GM21786 (cell line): ENCODE data around the gene C1orf198.
"Not testable (repeated sequence)": the region's sequence is repeated elsewhere in the genome, so short reads cannot be mapped to it uniquely, and the experiment has no call there.

Source experiments
- ATAC-seq: cut with Tn5 transposase; IDR thresholded peaks from one replicate; pipeline ENCODE4 v1.9.1; 2021; ENCODE audit not compliant: unreplicated experiment

Gene C1orf198

DNA sequence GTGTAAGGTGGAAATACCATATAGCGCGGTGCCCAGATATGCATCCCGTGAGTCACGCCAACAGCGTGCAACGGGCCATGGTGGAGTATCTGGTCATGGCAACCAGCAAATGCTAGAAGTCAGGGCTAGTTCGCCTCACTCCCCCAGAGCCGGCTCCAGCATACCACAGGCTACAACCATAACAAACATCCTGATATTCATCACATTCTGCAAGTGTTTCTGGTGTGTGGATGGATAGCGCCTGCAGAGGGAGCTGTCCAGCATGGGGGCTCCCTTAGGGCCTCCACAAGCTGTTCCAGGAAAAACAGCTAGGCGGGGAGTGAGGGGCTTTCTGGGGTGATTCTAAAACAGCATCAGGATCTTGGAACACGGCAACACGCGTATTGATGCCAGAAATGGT lies 6.8 kb downstream of the C1orf198 start:
- ATAC-seq: no peak

DNA sequence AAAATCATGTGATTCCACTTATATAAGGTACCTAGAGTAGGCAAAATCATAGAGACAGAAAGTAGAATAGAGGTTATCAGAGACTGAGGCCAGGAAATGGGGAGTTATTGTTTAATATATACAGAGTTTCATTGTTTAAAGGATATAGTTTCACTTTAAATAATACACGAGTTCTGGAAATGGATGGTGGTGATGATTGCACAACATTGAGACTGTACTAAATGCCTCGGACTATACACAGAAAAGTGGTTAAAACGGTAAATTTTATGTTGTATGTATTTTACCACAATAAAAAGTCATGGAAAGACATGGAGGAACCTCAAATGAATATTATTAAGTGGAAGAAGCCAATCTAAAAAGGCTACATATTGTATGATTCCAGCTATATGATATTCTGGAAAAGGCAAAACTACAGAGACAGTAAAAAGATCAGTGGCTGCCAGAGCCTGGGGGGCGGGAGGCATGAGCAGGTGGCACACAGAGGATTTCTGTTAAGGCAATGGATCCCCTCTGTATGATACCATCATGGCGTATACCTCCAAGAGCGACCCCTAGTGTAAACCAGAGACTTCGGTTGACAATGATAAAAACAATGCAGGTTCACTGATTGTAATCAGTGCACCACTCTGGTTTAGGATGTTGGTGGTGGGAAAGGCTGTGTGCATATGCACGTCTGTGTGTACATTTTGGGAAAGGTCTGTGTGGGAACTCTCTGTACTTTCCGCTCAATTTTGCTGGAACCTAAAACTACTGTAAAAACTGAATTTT lies 7.5 kb downstream of the C1orf198 start:
- no peak for ATAC-seq

DNA sequence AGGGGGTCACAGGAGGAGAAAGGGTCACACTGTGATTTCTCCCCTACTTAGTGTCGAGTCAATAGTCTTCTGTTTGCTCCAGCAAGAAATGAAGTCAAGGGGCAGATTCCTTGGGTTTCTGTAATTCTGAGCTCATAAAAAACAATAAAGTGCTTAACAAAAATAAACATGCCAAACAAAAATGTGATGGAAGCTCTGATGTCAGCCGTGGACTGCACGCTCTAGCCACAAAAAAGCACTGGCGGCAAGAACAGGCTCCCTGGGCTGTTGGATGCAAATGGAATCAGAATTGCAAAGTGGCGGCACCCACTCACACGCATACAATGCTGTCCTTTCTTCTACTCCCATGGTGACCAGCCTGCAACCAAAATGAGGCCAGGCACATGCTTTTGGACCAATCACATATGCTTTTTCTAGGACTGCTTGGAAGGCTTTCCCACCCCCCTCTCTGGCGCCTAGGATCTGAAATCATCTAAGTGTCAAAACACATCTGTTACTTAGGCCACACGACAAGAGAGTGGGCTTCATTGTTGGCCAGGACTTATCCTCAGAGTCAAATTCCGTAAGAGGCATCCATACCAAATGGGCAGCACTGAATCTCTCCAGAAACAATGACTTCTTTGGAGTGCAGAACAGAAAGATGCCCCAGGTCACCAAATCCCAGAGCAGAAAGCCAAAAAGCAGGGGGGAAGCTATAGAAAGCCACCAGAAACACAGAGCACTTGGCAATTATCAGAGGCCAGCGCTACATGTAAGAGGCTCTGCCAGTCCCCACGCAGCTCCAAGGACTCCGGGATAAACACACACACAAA lies 9.2 kb downstream of the C1orf198 start:
- no peak for ATAC-seq

DNA sequence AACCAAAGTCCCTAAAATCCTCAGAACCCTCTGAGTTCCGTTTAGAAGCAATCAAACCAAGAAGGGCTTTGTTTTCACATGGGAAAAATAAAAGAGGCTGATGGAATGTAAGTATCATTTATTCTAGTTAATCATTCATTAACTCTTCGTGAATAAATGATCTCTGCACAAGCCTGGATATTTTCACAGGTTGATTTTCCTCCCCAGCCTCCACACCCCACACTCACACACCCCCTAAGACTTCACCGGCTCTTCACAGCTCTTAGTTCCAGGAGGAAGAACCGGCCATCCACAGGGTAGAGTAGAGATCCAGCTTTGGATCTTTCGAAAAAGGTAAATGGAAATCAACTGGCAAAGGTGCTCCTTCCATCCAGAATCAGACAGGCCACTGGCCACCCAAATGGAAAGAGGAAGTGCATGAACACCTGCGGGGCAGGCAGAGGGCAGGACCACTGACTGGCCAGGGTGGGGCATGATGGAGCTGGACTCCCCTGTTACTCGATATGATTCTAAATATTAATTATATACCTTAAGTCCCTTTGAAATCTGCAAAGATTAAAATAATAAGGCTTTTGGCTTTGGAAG lies 10.0 kb downstream of the C1orf198 start:
- ATAC-seq: no peak

DNA sequence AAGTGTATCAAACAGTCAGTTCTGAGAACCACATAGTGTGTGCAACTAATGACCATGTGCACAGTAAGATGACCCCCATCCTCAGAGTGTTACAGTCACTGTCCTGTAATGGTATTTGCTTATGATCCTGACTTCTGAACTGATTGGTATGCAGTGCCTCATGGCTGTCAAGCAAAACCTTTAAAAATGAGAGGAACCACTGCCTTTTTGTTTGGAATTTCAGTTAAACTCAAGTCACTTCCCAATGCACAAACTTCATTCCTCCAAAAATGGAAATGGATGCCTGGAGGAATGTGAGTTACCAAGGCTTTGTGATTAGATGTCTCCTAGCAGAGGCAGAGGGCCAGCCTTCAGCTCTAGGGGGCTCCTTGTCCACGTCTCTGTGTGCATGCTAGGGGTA lies 10.5 kb downstream of the C1orf198 start:
- no peak for ATAC-seq

DNA sequence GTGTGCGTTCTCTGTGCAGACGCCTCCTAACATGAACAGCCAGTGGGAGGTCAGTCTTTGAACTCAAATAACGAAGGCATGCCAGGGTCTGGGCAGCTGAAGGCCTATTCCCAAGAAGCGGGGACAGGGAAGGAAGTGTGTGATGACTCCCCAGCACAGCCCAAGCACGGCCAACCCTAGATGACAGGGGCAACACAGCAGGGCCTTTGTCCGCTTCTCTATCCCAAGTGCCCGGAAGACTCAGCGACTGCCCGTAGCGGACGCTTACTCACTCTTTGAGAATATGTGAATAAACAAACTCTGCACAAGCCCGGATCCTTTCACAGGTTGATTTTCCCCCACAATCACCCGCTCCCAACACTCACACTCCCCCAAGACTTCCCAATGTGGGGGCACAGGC lies 11.2 kb downstream of the C1orf198 start:
- ATAC-seq: no peak

DNA sequence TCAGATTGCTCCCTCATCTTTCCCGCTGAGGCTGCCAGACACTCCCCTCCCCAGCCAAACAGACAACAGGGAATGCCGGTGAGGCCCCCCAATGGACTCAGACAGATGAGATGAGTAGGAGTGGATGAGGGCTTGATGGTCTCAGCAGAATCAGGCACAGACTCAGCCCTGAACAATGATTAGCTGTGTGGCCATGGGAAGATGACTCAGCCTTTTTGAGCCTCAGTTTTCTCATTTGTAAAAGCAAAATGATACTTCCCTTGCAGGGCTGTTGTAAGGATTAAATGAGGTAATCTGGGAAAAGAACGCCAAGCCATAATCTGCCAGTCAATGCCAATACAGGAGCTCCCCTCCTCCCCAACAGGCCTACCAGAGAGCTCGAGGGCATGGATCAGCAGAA lies 12.4 kb downstream of the C1orf198 start:
- no peak for ATAC-seq

DNA sequence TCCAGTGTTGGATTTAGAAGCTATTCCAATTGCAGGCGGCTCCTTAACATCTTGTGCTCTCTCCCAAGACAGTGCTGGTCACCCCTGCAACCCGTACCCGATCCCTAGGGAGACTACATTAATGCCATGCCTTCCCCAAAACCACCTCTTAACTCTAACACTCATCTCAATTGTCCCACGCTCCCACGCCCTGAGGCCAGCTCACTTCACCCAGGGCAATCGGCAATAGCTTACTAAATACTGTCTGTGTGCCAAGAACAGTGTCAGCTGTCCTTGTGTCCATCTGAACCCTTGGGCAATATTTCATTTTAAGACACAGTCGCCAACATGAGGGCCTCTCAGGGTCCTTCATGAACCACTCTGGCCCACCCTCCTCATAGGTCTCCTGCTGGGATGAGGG lies 13.9 kb downstream of the C1orf198 start:
- ATAC-seq: no peak

DNA sequence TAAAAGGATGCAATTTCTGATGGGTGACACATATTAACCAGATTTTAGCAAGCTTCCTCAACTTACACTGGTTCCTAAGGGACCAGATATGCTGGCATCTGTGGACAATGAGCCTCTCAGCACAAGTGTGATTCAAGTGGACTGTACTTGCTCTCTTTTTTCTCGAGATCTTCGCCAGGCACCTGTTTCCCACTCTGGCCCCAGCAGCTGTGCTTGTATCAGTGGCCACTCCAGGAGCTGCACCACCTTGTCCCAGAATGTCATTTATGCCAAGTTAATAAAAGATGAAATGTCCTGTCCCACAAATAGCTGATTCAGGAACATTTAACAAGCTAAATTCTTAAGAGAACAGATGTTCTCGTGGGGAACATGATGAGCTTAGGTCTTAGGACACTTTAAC lies 14.6 kb downstream of the C1orf198 start:
- ATAC-seq: no peak

DNA sequence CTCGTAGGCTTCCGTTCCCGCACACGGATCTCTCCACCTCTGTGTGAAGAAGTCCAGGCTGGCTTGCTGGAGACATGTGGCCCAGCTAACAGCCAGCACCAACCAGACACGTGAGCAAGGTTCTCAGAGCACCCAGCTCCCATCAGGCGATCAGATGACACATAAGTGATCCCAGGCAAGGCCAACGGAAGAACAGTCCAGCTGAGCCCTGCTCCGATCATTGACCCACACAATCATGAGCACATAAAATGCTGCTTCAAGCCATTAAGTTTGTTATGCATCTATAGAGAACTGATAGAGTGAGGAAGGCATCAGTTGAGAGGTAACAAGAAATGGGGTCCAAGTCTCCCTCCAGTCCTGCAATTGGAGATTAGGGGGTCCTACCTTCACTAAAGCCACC lies 15.4 kb downstream of the C1orf198 start:
- no peak for ATAC-seq

DNA sequence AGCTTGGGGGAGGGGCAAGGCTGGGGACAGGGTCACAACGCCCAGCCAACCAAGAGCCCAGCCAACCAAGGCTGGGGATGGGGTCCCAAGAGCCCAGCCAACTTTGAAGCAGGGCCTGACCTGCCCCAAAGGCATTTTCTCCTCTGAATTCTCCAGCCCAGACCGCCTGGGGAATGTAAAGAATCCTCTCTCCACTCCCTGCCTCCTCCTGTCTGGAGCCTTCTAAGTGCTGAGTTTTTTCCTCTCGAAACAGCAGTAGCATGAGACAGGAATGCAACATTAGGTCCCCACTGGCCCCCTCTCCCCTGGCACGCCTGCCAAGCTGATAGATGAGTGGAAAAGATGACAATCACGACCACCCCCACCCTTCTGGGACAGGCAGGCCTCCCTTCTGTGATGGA lies 17.0 kb downstream of the C1orf198 start:
- no peak for ATAC-seq

DNA sequence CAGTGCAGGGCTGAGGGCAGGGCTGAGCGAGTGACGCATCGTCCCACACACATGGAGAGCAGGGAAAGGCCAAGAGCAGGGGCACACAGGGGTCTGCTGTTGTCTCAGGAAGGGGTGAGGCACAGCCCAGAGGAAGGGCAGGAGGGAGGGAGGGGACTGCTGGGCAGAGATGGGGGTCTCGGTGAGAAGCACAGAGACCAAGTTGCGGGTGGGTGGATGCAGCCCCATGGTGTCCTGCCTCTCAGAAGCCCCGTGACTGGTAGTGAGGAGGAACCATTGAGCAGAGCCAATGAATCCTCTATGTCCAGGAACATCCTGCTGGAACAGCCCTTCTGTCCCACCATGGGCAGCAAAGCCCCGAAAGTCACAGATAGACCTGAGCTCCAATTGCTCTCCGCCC lies 17.8 kb downstream of the C1orf198 start:
- no peak for ATAC-seq

DNA sequence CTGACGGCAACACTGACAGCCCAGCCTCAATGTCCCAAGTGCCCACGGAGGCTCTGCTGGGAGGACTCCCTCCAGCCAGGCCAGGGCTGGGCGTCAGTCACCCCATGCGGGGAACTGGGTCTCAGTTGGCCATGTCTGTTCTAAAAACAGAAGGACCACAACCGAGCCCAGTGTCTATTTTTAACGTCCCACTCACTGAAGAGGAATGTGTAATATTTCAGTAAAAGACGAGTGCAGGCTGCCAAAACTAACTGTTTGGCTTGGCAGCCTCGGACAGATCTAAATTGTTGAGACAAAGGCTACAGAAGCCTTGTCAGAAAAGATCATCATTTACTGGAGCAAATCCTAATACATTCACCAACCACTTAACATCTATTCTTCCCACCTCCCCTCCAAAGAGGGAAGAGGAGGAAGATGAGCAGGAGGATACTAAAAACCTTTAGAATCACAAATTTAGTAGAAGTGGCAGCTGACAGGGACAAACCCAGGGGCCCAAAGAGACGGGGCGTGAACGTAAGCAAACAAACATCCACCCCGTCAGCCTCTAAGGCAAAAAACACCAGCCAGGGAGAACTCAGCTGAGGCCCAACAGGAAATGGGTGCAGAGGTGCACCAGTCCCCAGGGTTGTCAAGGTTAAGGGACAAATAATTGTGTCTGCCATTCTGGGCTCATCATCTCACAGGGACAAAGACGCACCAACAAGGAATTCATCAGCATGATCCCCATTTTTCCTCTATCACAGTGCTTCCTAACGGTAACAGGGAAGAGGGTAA lies 18.7 kb downstream of the C1orf198 start:
- ATAC-seq: no peak

DNA sequence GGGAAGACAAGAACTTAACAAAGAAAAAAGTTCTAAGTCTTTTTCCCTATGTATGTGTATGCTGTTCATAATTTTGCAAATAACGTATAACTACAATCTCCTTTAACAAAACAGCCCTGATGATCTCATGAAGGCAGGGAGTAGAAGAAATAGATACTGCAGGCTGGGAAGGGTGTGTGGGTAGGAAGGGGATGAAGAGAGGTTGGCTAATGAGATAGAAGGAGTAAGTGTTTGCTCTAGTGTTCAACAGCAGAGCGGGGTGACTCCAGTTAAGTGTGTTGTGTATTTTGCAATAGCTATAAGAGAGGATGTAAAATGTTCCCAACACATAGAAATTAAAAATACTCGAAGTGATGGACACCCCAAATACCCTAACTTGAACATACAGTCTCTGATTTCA lies 20.1 kb downstream of the C1orf198 start:
- ATAC-seq: no peak

DNA sequence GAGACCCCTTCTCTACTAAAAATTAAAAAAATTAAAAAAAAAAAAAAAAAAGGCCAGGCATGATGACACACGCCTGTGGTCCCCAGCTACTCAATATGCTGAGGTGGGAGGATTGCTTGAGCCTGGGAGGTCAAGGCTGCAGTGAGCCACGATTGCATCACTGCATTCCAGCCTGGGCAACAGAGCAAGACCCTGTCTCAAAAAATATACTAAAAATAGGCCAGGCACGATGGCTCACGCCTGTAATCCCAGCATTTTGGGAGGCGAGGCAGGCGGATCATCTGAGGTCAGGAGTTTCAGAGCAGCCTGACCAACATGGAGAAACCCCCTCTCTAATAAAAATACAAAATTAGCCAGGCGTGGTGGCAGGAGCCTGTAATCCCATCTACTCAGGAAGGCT lies 23.1 kb downstream of the C1orf198 start:
- not testable (repeated sequence) for ATAC-seq

DNA sequence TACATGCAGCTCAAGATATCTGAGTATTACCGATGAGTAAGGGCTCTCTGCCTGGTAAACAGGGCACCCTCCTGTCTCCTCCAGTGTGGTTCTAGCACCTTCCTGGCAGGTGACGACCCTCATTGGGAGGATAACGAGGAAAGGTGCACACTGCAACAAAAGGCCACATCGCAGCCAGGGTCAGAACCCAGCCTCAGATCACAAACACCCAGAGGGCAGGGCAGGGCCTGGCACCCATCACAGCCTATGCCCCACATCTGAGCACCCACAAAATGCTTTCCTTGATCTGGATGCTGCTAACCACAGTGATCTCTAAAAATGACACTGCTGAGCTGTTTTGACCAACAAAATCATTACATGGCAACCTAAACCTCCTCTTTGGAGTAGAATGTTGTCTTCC lies 23.8 kb downstream of the C1orf198 start:
- no peak for ATAC-seq

DNA sequence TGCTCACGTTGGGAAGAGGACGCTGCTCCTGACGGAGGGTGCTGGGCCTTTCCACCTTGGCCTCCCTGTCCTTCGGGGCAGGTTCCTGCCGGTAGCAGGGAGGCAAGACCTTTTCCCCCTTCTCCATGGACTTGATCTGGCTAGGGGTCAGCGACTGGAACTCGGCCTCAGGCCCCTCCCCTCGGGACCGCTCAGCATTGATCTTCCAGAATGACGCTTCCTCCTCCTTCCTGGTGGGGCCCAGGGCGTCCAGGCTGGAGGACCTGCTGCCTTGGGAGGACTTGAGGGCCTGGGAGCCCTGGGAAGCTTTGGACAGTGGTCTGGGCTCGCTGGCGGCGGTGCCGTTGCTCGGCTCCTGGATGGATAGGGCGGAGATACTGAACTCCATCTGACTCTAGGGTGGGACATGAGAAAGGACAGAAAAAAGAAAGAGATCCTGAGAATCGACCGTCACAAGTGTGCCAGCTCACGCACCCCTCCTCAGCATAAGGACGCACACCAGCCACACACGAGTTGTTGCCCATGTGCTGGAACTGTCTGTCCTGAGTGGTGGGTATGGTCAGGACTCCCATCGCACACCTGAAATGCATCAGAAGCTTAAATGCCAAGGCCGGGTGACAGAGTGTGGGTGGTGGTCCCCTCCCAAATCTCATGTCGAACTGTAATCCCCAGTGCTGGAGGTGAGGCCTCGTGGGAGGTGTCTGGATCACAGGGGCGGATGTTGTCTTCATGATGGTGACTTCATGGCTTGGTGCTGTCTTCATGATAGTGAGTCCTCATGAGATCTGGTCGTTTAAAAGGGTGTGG lies 24.6 kb downstream of the C1orf198 start:
- ATAC-seq: no peak

DNA sequence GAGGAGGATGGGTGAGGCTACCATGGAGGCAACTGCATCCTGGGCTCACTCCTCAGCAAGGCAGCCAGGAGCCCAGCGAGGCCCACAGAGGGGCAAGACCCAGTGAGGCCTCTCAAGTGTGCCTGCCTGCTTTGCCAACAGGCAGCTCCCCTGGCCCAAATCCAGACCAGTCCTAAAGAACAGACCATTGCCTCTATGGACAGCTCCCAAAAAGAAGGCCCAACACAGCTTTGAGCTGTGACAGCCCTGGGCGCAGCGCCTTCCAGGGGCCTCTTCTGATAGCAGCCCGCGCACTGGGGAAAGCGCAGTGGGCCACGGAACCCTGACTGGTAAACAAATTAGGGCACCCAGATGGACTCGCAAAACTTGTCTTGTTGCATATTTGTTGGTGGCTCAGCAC lies 25.5 kb downstream of the C1orf198 start:
- ATAC-seq: no peak

DNA sequence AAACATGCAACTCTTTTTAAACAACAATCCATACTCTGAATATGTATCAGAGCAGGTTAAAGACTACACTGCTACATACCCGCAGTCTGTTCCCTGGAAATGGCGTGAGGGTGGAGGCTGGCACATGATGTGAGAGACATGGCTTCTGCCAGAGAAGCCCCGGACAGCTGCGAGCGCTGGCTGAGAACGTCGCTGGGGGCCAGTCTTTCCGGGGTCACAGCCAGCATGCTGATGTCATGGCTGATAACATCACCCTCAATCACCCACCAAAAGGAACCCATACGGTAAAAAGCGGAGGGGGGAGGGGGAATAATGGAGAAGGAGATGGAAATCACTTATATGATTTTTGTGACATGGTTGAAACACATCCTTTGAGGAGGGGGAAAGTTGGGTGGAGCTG lies 29.1 kb downstream of the C1orf198 start:
- ATAC-seq: no peak

DNA sequence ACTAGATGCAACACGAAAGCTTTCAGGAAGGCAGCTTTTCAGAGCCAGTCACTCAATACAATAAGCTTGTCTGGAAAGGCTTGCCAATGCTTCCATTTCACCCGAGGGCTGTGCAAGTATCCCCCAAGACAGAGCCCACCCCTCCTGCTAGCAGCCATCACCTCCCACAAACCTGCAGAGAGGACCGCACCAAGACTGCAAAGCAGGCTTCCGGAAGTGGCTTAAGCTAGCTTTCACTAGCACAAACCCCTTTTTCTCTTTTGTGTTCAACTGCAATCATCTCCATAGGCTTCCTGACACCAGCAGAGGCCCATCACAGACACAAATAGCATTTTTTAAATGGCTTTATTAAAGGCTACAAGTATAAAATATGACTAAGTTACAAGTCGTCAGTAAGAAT lies 31.5 kb downstream of the C1orf198 start:
- no peak for ATAC-seq

DNA sequence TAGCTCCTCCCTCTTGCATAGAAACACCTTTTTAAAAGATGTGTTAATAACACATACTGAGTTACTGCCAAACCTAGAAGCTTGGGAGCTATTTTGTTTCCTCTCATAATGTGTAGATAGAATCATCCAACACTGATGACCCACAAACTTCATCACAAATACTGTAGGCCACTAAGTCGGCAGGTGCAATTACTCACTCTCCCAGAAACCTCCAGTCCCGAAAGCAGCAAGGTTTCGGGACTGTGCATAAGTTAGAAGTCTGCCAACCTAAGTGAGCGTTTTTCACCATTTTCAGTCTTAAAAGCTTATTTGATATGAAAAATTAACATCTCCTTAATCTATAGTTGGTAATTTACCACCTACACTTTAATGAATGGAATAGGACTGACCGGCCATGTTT lies 32.0 kb downstream of the C1orf198 start:
- no peak for ATAC-seq
